NB4 (cell line): Measurements from ENCODE around the gene PLEKHH3.
"Not testable (repeated sequence)": the region's sequence is repeated elsewhere in the genome, so short reads cannot be mapped to it uniquely, and the experiment has no call there.

ENCODE experiments used
- CTCF ChIP-seq: IDR thresholded peaks from one replicate; pipeline ENCODE4 v1.5.1; 2012; ENCODE audit warnings: low read depth, low read length
- MAX ChIP-seq: IDR thresholded peaks from 2 replicates; pipeline ENCODE4 v1.6.1; 2011; ENCODE audit warnings: low read depth, low read length
- POLR2A ChIP-seq: IDR thresholded peaks from 2 replicates; pipeline ENCODE4 v1.6.1; 2011; ENCODE audit warnings: mild to moderate bottlenecking; ENCODE audit not compliant: insufficient read length; ENCODE audit errors: extremely low read depth

GRCh38 chr17:42621987-42622386 is 54.8 kb downstream of the PLEKHH3 start:
- not testable (repeated sequence) for TF ChIP-seq MAX, CTCF, POLR2A
